IPS-15b (cell line): ENCODE measurements around the gene PPIE.
"Not testable (repeated sequence)": the region's sequence is repeated elsewhere in the genome, so short reads cannot be mapped to it uniquely, and the experiment has no call there.

Experiments
- H3K27me3 ChIP-seq: one replicate; pipeline ENCODE4 v1.6.1; 2013; ENCODE audit warnings: low read length; ENCODE audit not compliant: control insufficient read depth, insufficient read depth
- H3K36me3 ChIP-seq: one replicate; pipeline ENCODE4 v1.6.1; 2013; ENCODE audit warnings: low read length; ENCODE audit not compliant: control insufficient read depth, insufficient read depth
- H3K4me1 ChIP-seq: one replicate; pipeline ENCODE4 v1.6.1; 2013; ENCODE audit warnings: mild to moderate bottlenecking, low read length; ENCODE audit not compliant: control insufficient read depth, insufficient read depth
- H3K4me3 ChIP-seq: one replicate; pipeline ENCODE4 v1.5.1; 2013; ENCODE audit warnings: low read depth, low read length
- H3K9ac ChIP-seq: one replicate; pipeline ENCODE4 v1.6.1; 2013; ENCODE audit warnings: low read depth, mild to moderate bottlenecking, low read length
- H3K9me3 ChIP-seq: one replicate; pipeline ENCODE4 v1.6.1; 2013; ENCODE audit warnings: mild to moderate bottlenecking, low read length; ENCODE audit not compliant: control insufficient read depth, insufficient read depth

The PPIE gene

DNA sequence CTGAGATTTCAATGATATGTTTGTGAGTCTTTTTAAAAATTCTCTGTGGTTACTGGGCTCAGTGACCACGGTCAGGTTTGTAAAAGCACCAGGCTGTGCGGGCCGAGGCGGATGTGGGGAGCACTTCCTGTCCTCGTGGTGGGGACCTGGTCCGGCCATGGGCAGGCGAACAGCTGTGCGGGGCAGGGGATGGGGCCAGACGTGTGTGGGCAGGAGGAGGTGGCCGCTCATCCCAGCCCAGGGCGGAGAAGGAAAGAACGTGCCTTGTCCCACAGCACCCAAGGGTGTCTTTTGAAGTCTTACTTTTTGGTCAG is 37.7 kb downstream of the PPIE start:
- Histone ChIP-seq H3K4me1 (no peaks in the 10 kb centered on the region), H3K9ac (no peak overlapping the region), H3K27me3 (peaks cover 18% of the 10 kb centered on the region), H3K36me3 (no peaks in the 10 kb centered on the region), H3K4me3 (no peak overlapping the region), H3K9me3 (no peaks in the 10 kb centered on the region)

DNA sequence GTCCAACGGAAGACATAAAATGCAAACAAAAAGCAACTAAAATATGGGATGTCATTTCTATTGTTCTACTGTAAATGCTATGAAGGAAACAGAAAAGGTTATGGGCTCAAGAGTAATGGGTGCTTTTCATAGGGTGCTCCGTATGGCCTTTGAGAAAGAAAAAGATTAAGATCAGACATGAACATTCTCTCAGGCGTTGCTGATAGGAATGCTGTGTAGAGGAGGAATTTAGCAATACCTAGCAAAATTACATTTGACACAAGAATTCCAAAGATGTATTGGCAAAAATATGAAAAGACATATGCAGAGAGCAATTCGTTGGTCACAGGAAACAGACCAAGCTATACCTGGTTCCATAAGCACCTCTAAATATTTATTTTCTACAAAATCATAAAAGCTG is 38.2 kb downstream of the PPIE start:
- Histone ChIP-seq H3K36me3 (no peaks in the 10 kb centered on the region), H3K9me3 (no peaks in the 10 kb centered on the region), H3K27me3 (peaks cover 21% of the 10 kb centered on the region), H3K9ac (no peak overlapping the region), H3K4me3 (no peak overlapping the region), H3K4me1 (no peaks in the 10 kb centered on the region)

DNA sequence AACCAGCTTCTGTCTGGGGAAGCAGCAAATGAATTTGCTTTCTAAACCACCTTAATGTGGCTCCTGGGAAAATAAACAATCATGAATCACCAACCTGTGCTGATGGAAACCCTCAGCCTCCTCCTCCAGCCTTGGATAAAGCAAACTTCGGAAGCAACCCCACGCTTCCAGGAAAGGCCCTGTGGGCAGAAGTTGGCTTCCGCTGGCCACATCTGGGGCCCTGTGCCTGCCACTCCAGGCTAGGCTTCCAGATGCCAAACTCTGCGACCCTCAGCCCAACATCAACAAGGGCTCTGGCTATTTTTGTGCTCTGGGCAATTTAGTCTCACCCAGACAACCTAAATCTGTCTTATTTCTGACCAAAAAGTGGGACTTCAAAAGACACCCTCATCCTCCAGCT is 38.6 kb downstream of the PPIE start:
- Histone ChIP-seq H3K9me3 (no peaks in the 10 kb centered on the region), H3K27me3 (peaks cover 23% of the 10 kb centered on the region), H3K9ac (no peak overlapping the region), H3K4me3 (no peak overlapping the region), H3K4me1 (no peaks in the 10 kb centered on the region), H3K36me3 (no peaks in the 10 kb centered on the region)

DNA sequence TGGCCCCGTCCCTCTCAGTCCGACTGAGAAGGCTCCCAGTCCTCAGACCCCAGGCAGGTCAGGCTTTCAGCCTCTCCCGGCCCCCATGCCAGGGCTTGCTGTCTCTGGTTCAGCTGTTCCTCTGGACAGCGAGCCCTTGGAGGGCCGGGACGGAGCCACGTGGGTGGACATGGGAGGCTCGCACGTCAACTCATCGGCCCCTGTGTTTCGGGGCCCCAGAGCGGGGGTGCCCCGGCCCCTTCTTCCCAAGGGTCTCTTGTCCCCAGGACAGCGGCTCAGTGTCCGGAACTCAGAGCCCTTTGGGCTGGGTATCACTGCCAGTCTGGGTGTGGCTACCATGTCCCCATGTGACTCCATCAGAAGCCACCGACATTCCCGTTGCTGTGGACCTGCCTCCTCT is 39.2 kb downstream of the PPIE start:
- H3K4me3 ChIP-seq, H3K4me1 ChIP-seq, H3K36me3 ChIP-seq, H3K9me3 ChIP-seq, H3K9ac ChIP-seq: not testable (repeated sequence)
- peaks cover 23% of the 10 kb centered on the region for H3K27me3 ChIP-seq

DNA sequence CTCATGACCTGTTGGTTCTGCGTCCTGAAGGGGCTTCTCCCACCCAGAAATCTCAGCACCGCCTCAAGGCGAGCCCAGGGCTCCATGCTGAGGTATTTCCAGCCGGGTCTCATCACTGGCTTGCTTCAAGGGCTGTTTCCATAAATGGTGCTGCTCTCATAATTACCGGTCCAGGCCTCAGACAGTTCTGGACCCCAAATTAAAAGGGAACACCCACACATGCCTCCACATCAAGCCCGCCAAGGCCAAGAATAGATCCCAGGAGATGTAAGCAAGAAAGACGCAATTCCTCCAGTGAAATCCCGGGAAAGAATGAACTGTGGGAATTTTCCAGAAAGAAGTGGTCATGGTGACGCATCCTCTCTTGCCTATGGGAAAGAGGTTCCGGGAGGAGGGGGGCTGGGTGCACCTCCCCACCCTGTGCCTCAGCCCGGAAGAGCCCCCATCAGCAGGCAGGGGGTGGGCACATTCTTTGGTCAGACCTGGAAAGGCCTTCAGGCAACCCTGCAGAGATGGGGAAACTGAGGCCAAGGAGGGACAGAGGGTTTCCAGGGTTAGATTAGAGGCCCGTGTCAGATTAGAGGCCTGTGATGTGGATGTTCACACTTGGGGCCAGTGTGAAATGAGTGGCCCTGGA is 39.9 kb downstream of the PPIE start:
- not testable (repeated sequence) for H3K36me3 ChIP-seq, H3K9me3 ChIP-seq, H3K4me1 ChIP-seq, H3K9ac ChIP-seq, H3K4me3 ChIP-seq
- H3K27me3 ChIP-seq: peaks cover 30% of the 10 kb centered on the region

DNA sequence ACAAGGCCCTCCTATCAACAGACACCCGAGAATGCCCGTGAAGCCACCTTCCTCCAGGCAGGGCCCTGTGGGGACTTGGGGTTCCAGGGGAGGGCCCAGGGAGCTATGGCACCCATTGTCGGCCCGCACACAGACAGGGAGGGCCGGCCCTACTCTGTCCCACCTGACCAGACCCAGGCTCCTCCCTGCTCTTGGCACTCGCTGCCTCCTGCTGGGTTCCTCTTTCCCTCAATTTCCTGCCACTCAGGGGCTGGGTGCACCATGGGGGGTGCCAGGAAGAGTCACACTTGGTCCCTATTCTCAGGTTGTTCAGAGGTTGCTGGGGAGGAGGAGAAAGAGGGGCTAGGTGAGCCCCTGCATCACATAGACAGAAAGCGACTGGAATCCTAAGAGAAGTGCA is 40.5 kb downstream of the PPIE start:
- H3K9me3 ChIP-seq: no peaks in the 10 kb centered on the region
- peaks cover 33% of the 10 kb centered on the region for H3K27me3 ChIP-seq
- H3K4me1 ChIP-seq: no peaks in the 10 kb centered on the region
- H3K4me3 ChIP-seq: no peak overlapping the region
- no peaks in the 10 kb centered on the region for H3K36me3 ChIP-seq
- H3K9ac ChIP-seq: no peak overlapping the region

DNA sequence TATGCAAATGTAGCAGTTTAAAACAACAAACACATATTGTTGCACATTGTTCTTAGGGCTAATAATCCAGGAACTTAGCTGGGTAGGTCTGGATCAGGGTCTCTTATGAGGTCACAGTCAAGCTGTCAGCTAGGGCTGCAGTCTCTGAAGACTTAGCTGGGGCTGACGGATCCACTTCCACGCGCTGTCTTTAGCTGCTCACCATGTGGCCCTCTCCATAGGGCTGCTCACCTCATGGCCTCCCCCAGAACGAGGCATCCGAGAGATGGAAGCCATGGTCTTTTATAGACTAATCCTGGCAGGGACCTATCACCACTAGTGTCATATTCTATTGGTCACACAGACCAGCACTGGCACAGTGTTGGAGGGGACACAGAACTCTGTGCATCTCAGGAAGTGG is 41.1 kb downstream of the PPIE start:
- Histone ChIP-seq H3K9ac (no peak overlapping the region), H3K36me3 (no peaks in the 10 kb centered on the region), H3K9me3 (no peaks in the 10 kb centered on the region), H3K4me1 (no peaks in the 10 kb centered on the region), H3K4me3 (no peak overlapping the region), H3K27me3 (peaks cover 33% of the 10 kb centered on the region)

DNA sequence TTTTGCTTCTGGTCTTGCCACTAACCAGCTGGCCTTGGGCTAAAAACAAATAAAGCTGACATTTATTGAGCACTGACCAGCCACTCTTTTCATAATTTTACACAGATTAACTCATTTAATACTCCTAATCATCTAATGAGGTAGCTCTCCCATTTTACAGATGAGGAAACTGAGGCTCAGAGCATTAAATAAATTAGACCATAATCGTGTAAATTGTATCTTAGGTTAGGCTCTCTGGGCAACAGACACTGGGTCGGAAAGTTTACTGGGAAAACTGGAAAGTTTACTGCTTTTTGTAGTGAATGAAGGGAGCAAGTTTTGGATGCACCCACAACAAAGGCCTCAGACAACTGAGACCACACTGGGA is 42.6 kb downstream of the PPIE start:
- H3K4me3 ChIP-seq: no peak overlapping the region
- H3K9ac ChIP-seq: no peak overlapping the region
- H3K9me3 ChIP-seq: no peaks in the 10 kb centered on the region
- no peaks in the 10 kb centered on the region for H3K4me1 ChIP-seq
- peaks cover 39% of the 10 kb centered on the region for H3K27me3 ChIP-seq
- no peaks in the 10 kb centered on the region for H3K36me3 ChIP-seq

DNA sequence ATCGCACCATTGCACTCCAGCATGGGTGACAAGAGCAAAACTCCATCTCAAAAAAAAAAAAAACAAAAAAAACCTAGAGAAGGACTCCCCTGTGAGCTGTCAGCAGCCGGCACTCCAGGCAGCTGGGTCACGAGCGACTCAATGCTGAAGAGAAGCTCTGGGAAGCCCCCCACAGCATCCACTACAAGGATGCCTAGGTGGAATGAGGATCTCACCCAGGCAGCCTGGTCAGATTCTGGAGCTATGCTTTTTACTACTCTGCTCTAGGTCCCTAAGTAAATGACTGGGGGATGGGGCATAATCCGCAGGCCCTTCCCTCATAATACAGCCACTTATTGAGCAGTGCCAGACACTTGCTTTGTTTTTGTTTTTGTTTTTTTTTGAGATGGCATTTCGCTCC is 43.4 kb downstream of the PPIE start:
- H3K4me1 ChIP-seq: no peaks in the 10 kb centered on the region

DNA sequence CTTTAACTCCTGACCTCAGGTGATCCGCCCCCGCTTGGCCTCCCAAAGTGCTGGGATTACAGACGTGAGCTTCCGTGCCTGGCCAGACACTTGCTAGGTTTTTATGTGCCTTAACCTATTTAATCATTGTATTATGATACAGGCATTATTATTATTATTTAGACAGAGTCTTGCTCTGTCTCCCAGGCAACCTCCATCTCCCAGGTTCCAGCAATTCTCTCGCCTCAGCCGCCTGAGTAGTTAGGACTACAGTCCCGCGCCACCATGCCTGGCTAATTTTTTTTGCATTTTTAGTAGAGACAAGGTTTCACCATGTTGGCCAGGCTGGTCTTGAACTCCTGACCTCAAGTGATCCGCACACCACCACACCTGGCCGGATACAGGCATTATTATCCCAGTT is 44.0 kb downstream of the PPIE start:
- not testable (repeated sequence) for H3K36me3 ChIP-seq, H3K4me3 ChIP-seq, H3K4me1 ChIP-seq, H3K9me3 ChIP-seq, H3K9ac ChIP-seq
- H3K27me3 ChIP-seq: peaks cover 53% of the 10 kb centered on the region

More for the DNA sequence above, 43.4 kb downstream of the PPIE start:
- Histone ChIP-seq H3K27me3 (peaks cover 47% of the 10 kb centered on the region), H3K9me3 (no peaks in the 10 kb centered on the region), H3K9ac (no peak overlapping the region), H3K4me3 (no peak overlapping the region), H3K36me3 (no peaks in the 10 kb centered on the region)

DNA sequence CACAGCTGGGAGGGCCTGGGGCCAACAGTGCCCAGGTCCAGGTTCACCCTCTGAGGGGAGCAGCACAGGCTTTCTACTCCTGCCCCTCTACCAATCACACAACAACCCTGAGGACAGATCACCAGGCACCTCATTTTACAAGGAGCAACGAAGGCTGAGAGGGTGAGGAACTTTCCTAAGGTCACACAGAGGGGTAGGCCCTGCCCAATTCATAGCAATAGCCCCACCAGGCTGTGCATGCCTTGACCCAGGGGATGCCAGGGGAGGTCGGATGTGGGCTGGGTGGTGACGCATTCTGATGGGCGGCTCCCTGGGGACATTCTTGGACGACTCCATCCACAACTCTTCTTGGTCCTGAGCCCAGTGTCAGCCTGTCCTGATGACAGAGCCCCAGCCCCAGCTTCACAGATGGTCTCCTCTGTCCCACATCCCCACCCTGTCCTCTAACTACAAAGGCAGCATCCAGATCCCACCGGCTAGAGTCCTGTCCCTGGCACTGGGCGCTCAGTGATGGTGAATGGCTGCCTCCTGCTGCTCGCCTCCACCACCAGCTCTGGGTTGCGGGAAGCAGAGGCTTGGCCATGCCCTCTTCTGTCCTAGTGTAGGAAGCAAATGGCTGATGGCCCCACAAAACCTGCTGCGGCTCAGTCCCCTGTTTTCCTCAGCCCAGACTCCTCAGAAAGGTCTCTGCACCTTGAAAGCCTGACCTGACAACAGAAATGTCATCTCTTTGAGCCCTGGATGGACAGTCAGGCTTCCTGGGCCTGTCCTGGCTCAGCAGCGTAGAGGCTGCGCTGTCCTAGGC is 47.8 kb downstream of the PPIE start:
- not testable (repeated sequence) for H3K9ac ChIP-seq, H3K4me3 ChIP-seq, H3K36me3 ChIP-seq, H3K9me3 ChIP-seq, H3K4me1 ChIP-seq
- peaks cover 60% of the 10 kb centered on the region for H3K27me3 ChIP-seq

DNA sequence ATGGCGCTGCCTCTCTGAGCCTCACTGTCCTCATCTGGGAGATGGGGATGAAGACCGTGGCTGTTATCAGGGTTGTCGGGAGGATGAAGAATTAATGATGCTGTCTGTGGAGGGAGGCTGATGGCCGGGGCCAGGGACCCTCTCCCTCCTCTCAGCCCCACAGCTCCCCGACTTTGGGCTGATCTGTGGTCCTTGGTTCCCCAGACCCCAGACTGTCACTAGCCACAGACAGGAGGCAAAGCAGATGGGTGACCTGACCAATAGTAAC is 48.4 kb downstream of the PPIE start:
- H3K36me3 ChIP-seq, H3K9me3 ChIP-seq, H3K9ac ChIP-seq, H3K4me3 ChIP-seq, H3K4me1 ChIP-seq: not testable (repeated sequence)
- peaks cover 63% of the 10 kb centered on the region for H3K27me3 ChIP-seq
